ENCODE measurements around the gene SMIM13.

SMIM13 gene

DNA sequence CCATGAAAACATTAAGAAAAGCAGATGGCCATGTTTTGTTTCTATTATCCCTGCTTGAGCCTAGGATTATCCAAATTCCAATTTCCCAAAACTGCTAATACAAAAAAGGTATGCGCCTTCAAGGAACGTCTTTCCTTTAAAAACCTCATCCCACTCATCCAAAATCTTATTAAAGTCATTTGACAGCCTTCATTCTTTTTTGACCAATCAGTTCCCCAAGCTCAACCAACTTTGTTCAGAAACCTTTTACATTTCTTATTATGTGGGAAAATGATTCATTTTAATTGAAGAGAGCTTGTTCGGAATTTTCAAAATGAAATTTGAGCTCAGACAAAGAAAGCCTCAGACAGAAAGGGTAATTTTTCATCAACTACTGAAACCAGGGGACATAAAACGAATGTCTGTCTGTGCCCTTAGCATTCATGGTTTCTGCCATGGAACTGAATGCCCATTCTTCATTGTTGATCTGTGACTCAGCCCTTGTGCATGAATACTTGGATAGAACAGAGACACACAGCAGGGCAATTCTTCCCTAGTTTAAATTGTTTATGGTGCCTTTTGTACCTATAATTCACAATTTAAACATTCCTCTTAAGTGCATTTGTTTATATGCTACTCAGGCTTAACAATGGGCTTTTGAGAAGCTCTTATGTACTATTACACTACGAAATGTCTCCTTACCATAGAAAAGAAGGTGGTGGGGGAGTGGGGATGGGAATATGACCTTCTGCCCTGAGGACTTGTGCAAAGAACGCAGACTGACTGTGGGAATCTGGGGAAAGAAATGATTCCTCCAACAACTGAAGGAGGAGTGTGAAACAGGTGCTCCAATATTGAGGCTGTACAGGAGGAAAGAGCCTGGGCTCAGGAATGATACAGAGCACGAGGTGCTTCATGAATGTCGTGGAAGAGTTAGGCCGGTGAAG lies 67.7 kb downstream of the SMIM13 start:
- Histone ChIP-seq H3K36me3 (ENCODE audit: insufficient read depth, low read length) (no peaks in the 10 kb centered on the region), H3K4me1 (ENCODE audit: insufficient read depth, low read length) (peaks cover 15% of the 10 kb centered on the region; the same call in 1 of the 2 replicates), H3K4me3 (ENCODE audit: low read length) (no peak overlapping the region), H3K27me3 (ENCODE audit: insufficient read depth, low read length) (no peaks in the 10 kb centered on the region), H3K9ac (ENCODE audit: low read depth, low read length) (no peak overlapping the region), H3K9me3 (ENCODE audit: insufficient read depth, low read depth, low read length) (no peaks in the 10 kb centered on the region), H3K27ac (ENCODE audit: low read depth, low read length) (no peak overlapping the region; the same call in 1 of the 2 replicates)
- WGBS: 85% methylated on average over 8 of the region's 9 CpGs

DNA sequence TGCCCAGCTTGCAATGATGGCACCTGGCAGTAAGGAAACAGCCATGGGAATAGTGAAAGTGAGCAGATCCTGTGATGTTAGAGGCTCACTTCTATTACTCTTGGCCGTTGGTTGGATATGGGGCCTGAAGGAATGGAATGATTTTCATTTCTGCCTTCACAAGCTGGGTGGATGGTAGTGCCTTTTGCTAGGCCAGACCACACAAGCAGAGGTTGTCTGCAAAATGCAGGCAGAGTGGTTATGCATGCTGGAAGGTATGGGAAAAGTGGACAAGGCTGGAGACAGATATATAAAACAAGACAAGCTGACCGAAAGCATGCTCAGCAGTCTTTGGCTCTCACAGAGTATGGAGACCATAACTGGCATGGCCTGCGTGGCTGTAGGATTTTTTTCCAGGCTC lies 68.6 kb downstream of the SMIM13 start:
- H3K27me3 ChIP-seq (ENCODE audit: insufficient read depth, low read length): no peaks in the 10 kb centered on the region
- no peak overlapping the region for H3K4me3 ChIP-seq (ENCODE audit: low read length)
- no peaks in the 10 kb centered on the region for H3K36me3 ChIP-seq (ENCODE audit: insufficient read depth, low read length)
- H3K27ac ChIP-seq (ENCODE audit: low read depth, low read length): no peak overlapping the region
- WGBS: 91% methylated on average over 3 of the region's 3 CpGs
- no peak overlapping the region for H3K9ac ChIP-seq (ENCODE audit: low read depth, low read length)
- peaks cover 15% of the 10 kb centered on the region; the same call in 1 of the 2 replicates for H3K4me1 ChIP-seq (ENCODE audit: insufficient read depth, low read length)
- no peaks in the 10 kb centered on the region for H3K9me3 ChIP-seq (ENCODE audit: insufficient read depth, low read depth, low read length)

GRCh38 chr6:11163932-11164331 lies 70.3 kb downstream of the SMIM13 start:
- no peak overlapping the region for H3K4me3 ChIP-seq (ENCODE audit: low read length)
- WGBS: 94% methylated on average over 2 of the region's 2 CpGs

DNA sequence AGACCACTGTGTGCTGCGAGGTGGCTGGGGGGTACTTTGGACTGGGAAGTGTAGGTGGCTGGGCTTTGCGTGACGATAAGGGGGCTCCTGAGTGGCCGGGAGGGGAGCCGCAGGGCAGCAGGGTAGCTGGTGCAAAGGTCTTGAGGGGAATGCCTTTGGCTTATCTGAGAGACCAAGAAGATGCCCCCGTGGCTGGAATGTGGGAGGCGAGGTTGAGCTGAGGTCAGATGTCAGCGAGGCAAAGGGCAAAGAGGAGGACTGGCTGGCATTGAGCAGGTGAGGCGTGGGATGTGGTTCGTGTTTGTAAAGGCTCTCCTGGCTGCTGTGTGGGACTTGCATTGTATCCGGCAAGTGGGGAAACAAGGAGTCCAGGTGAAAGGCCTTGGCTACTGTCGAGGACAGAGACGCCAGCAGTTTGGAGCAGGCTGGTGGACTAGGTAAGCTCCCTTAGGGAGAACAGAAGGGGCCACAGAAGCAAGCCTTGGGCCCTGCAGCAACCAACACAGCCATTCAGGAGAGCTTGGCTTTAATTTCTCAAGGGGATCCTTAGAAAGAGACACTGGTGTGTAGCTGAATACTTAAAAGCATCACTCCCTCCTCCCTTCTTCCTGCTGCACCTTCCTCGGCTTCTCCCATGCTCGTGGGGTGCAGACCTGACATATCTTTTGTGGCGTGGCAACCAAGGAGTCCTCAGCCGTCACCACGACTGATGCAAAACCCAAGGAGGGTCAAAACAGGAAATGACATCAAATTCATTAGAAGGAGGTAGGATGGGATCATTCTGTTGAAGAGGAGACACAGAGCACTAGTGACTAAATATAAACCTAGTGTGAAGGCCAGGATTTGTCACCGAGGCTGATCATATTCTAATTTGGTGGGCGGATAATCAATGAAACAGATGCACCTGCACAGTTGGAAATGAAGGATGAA lies 71.3 kb downstream of the SMIM13 start:
- no peak overlapping the region for H3K27ac ChIP-seq (ENCODE audit: low read depth, low read length)
- WGBS: 86% methylated on average over 20 of the region's 20 CpGs
- no peak overlapping the region for H3K4me3 ChIP-seq (ENCODE audit: low read length)
- H3K4me1 ChIP-seq (ENCODE audit: insufficient read depth, low read length): peaks cover 15% of the 10 kb centered on the region; the same call in 1 of the 2 replicates
- no peaks in the 10 kb centered on the region for H3K27me3 ChIP-seq (ENCODE audit: insufficient read depth, low read length)
- H3K9me3 ChIP-seq (ENCODE audit: insufficient read depth, low read depth, low read length): no peaks in the 10 kb centered on the region
- no peaks in the 10 kb centered on the region for H3K36me3 ChIP-seq (ENCODE audit: insufficient read depth, low read length)
- no peak overlapping the region for H3K9ac ChIP-seq (ENCODE audit: low read depth, low read length)

More at GRCh38 chr6:11163932-11164331, 70.3 kb downstream of the SMIM13 start:
- H3K36me3 ChIP-seq (ENCODE audit: insufficient read depth, low read length): no peaks in the 10 kb centered on the region
- H3K27ac ChIP-seq (ENCODE audit: low read depth, low read length): no peak overlapping the region
- peaks cover 15% of the 10 kb centered on the region; the same call in 1 of the 2 replicates for H3K4me1 ChIP-seq (ENCODE audit: insufficient read depth, low read length)
- H3K27me3 ChIP-seq (ENCODE audit: insufficient read depth, low read length): no peaks in the 10 kb centered on the region
- no peak overlapping the region for H3K9ac ChIP-seq (ENCODE audit: low read depth, low read length)
- no peaks in the 10 kb centered on the region for H3K9me3 ChIP-seq (ENCODE audit: insufficient read depth, low read depth, low read length)

DNA sequence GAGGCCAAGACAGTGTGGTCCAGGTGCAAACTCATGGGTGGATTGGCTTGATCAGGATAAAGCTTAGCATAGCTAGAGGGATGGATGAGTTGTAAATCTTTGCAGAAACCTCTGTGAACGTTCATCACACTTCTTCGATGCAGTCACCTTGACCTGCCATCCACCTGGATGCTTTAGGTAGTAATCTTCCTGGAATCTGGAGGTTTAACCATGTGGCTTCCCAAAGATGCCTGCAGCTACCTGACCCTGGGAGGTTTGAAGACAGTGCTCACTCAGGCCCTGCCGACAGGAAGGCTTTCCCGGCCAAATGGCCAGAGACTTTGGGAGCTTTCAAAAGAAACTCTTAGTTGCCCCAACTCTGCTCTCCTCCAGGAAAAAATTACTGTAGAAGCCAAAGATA lies 73.3 kb downstream of the SMIM13 start:
- Histone ChIP-seq H3K4me3 (ENCODE audit: low read length) (no peak overlapping the region), H3K4me1 (ENCODE audit: insufficient read depth, low read length) (0 out of 2 replicates have a peak, but pooled peaks cover 2% of the 10 kb centered on the region), H3K9me3 (ENCODE audit: insufficient read depth, low read depth, low read length) (no peaks in the 10 kb centered on the region), H3K9ac (ENCODE audit: low read depth, low read length) (no peak overlapping the region), H3K27me3 (ENCODE audit: insufficient read depth, low read length) (no peaks in the 10 kb centered on the region), H3K36me3 (ENCODE audit: insufficient read depth, low read length) (no peaks in the 10 kb centered on the region), H3K27ac (ENCODE audit: low read depth, low read length) (no peak overlapping the region)
- 68% methylated on average over 4 of the region's 4 CpGs for WGBS

- no peaks in the 10 kb centered on the region for H3K27me3 ChIP-seq (ENCODE audit: insufficient read depth, low read length)
- H3K36me3 ChIP-seq (ENCODE audit: insufficient read depth, low read length): no peaks in the 10 kb centered on the region
- H3K9me3 ChIP-seq (ENCODE audit: insufficient read depth, low read depth, low read length): no peaks in the 10 kb centered on the region
- no peak overlapping the region for H3K4me3 ChIP-seq (ENCODE audit: low read length)
- H3K9ac ChIP-seq (ENCODE audit: low read depth, low read length): no peak overlapping the region
- no peak overlapping the region for H3K27ac ChIP-seq (ENCODE audit: low read depth, low read length)
- H3K4me1 ChIP-seq (ENCODE audit: insufficient read depth, low read length): peaks cover 6% of the 10 kb centered on the region; the same call in 1 of the 2 replicates
- WGBS: 95% methylated on average over 6 of the region's 7 CpGs
Measured at GRCh38 chr6:11168091-11168635, 74.5 kb downstream of the SMIM13 start.

GRCh38 chr6:11171952-11172351 lies 78.3 kb downstream of the SMIM13 start:
- H3K4me3 ChIP-seq (ENCODE audit: low read length): no peak overlapping the region
- no peaks in the 10 kb centered on the region for H3K9me3 ChIP-seq (ENCODE audit: insufficient read depth, low read depth, low read length)
- 96% methylated on average over 13 of the region's 13 CpGs for WGBS
- H3K4me1 ChIP-seq (ENCODE audit: insufficient read depth, low read length): peaks cover 9% of the 10 kb centered on the region; the same call in 1 of the 2 replicates
- no peak overlapping the region for H3K27ac ChIP-seq (ENCODE audit: low read depth, low read length)
- H3K36me3 ChIP-seq (ENCODE audit: insufficient read depth, low read length): no peaks in the 10 kb centered on the region
- no peak overlapping the region for H3K9ac ChIP-seq (ENCODE audit: low read depth, low read length)
- no peaks in the 10 kb centered on the region for H3K27me3 ChIP-seq (ENCODE audit: insufficient read depth, low read length)

DNA sequence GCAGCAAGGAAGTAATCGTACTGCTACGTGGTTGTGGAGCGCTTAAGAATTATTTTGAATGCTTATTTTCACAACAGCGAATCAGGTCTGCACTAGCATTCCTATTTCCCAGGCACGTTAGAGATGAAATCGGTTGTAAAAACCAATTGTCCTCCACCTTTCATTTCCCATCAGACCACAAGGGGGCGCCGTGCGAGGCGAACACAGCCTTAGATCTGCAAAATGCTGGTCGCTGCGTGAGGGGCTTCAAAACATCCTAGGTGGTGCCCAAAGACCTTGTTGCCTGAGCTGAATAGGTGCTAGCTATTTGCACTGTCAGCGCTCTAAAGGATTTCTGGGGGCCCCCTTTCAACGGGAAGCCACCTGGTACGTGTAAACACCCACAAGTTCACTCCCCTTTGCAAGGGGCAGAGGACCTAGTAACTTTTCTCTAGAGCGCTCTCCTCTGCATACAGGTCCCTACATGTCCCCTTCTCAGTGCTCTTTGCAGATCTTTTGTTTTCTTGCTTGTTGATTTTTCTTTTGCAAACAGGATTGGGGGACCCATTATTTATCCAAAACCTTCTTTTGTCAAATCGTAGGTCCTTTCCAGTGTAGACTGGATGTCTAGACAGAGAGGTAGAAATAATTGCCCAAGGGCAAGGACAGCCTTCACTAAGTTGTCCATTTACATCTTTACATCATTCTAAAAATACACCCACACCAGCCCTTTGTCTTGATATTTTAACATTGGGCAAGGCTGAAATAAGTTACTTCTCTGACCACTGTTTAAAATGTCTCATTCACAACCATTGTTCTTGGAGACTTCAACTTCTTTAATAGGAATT lies 79.1 kb downstream of the SMIM13 start:
- WGBS: 32% methylated on average over 16 of the region's 17 CpGs

GRCh38 chr6:11174242-11174611 lies 80.6 kb downstream of the SMIM13 start:
- H3K27ac ChIP-seq (ENCODE audit: low read depth, low read length): no peak overlapping the region
- no peak overlapping the region for H3K9ac ChIP-seq (ENCODE audit: low read depth, low read length)
- peaks cover 13% of the 10 kb centered on the region; the same call in 1 of the 2 replicates for H3K4me1 ChIP-seq (ENCODE audit: insufficient read depth, low read length)
- H3K27me3 ChIP-seq (ENCODE audit: insufficient read depth, low read length): no peaks in the 10 kb centered on the region
- no peaks in the 10 kb centered on the region for H3K9me3 ChIP-seq (ENCODE audit: insufficient read depth, low read depth, low read length)
- WGBS: 96% methylated on average over 5 of the region's 5 CpGs
- H3K4me3 ChIP-seq (ENCODE audit: low read length): no peak overlapping the region
- H3K36me3 ChIP-seq (ENCODE audit: insufficient read depth, low read length): no peaks in the 10 kb centered on the region

More for the DNA sequence above, 79.1 kb downstream of the SMIM13 start:
- Histone ChIP-seq H3K36me3 (ENCODE audit: insufficient read depth, low read length) (no peaks in the 10 kb centered on the region), H3K4me3 (ENCODE audit: low read length) (no peak overlapping the region), H3K9ac (ENCODE audit: low read depth, low read length) (no peak overlapping the region), H3K9me3 (ENCODE audit: insufficient read depth, low read depth, low read length) (no peaks in the 10 kb centered on the region), H3K4me1 (ENCODE audit: insufficient read depth, low read length) (peaks cover 9% of the 10 kb centered on the region; the same call in 1 of the 2 replicates), H3K27ac (ENCODE audit: low read depth, low read length) (no peak overlapping the region), H3K27me3 (ENCODE audit: insufficient read depth, low read length) (no peaks in the 10 kb centered on the region)

DNA sequence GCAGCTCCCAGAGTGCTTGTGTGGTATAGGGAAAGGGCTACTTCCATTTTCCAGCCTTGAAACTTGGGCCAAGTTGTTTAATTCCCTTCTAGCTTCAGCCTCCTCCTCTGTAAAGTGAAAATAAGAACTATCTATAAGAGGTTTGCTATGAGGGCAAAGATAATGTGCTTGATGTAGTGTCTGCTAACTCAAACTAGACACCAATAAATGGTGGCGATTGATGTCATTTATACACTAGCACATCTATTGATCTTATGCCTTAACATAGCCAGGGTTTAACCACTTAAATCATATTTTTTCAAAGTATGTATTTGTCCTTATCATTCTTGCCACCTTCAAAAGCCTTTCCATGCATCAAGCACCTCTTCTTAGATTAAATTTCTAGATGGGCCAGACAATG lies 83.6 kb downstream of the SMIM13 start:
- 88% methylated on average over 1 of the region's 1 CpG for WGBS
- peaks cover 24% of the 10 kb centered on the region for H3K4me1 ChIP-seq (ENCODE audit: insufficient read depth, low read length)
- 0 out of 2 replicates have a peak, but pooled peaks cover 6% of the 10 kb centered on the region for H3K9me3 ChIP-seq (ENCODE audit: insufficient read depth, low read depth, low read length)
- H3K4me3 ChIP-seq (ENCODE audit: low read length): no peak overlapping the region
- no peaks in the 10 kb centered on the region for H3K27me3 ChIP-seq (ENCODE audit: insufficient read depth, low read length)
- H3K36me3 ChIP-seq (ENCODE audit: insufficient read depth, low read length): no peaks in the 10 kb centered on the region
- H3K9ac ChIP-seq (ENCODE audit: low read depth, low read length): no peak overlapping the region
- H3K27ac ChIP-seq (ENCODE audit: low read depth, low read length): no peak overlapping the region
